HG02852 (cell line): ENCODE data around the gene ELOVL6.
"Not testable (repeated sequence)": the region's sequence is repeated elsewhere in the genome, so short reads cannot be mapped to it uniquely, and the experiment has no call there.

Source experiments
- ATAC-seq: cut with Tn5 transposase; IDR thresholded peaks from one replicate; pipeline ENCODE4 v1.9.1; 2021; ENCODE audit warnings: mild to moderate bottlenecking, moderate library complexity; ENCODE audit not compliant: unreplicated experiment

ELOVL6 gene

DNA sequence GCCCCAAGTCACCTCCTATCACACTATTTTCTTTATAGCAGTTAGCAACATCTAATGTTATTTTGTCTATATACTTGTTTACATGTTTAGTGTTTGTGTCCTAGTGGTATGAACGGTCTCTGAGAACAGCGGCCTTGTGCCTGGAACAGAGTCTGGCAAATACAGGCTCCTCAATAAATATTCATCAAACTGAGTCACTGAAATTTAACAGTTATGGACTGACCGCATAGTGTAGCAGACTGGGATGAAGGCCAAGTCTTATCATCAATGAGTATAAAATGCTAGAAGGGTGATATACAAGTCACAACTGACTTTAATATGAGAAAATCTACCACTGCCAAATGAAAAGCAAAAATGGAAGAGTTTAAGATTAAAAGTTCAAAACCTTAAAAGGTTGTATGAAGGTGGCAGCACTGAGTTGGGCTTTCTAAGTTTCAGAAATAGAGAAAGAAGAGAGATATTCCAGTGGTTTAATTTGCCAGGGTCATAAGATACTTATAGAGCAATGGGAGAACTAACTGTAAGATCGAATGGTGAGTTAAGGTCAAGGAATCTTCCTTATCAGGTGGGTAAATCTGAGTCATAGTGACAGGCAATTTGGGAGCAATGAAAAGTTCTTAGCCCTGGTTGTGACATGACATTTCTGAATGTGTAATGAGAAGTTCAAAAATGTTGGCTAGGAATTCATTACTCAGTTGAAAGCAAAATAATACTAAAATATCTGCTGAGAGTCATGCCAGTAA lies 34.9 kb downstream of the ELOVL6 start:
- ATAC-seq: no peak

- no peak for ATAC-seq
Observed at GRCh38 chr4:110160618-110161017, 37.8 kb downstream of the ELOVL6 start.

DNA sequence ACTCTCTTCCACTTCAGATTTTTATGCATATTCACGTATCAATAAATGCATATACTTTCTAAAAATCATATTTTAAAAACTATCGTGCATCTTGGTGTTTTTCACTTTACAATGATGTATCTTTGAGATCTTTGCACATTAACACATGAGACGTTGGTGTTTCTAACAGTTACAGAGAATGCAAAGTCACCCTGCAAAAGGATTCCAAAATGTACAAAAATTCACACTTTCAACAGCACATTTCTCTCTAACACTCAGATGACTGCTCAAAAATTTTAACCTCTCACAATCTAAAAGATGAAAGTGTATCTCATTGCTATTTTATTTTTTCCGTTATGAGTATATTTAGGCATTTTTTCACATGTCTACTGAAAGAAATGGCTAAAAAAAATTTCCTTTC lies 38.9 kb downstream of the ELOVL6 start:
- ATAC-seq: no peak

DNA sequence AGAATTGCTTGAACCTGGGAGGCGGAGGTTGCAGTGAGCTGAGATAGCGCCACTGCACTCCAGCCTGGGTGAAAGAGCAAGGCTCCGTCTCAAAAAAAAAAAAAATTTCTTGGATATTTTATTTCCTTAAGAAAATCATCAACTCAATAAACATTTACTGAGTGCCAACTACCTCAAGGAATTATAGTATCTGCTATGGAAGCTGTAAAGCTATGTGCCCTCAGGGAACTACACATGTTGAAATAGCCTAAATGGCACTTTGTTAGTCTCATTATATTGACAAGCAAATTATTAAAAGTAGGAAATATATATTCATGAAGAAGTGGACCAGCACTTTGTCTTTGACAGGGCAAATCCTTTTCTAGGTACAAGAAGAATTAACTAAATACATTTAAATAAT lies 40.8 kb downstream of the ELOVL6 start:
- no peak for ATAC-seq

DNA sequence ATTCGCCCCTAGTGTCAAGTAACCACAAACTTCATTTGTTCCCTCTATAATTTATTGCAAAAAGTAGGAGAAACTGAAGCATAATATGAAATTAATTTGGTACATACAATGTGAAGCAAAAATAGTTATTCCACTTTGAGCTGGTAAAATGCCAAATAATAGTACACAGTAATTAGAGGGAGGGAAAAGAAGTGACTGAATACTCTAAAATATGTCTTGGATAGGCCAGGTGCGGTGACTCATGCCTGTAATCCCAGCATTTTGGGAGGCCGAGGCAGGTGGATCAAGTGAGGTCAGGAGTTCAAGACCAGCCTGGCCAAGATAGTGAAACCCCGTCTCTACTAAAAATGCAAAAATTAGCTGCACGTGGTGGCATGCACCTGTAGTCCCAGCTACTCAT lies 41.2 kb downstream of the ELOVL6 start:
- not testable (repeated sequence) for ATAC-seq

GRCh38 chr4:110156442-110156841 lies 42.0 kb downstream of the ELOVL6 start:
- no peak for ATAC-seq

DNA sequence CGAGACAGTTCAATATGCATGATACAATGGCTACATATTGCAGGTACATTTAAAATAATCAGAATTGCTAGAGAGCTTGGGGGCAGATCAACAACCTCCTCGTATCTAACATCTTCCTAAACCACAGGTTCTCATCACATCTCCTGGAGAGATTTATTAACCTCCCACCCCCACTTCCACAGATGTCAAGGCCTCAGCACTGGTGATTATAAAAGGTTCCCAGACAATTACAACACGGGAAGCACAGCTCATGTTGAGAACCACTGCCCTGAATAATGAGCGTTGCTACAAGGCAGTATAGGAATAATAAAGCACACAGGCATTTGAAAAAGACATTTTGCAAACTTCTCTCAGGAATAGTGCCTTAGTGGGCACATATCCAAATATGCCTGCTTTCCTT lies 42.8 kb downstream of the ELOVL6 start:
- no peak for ATAC-seq

DNA sequence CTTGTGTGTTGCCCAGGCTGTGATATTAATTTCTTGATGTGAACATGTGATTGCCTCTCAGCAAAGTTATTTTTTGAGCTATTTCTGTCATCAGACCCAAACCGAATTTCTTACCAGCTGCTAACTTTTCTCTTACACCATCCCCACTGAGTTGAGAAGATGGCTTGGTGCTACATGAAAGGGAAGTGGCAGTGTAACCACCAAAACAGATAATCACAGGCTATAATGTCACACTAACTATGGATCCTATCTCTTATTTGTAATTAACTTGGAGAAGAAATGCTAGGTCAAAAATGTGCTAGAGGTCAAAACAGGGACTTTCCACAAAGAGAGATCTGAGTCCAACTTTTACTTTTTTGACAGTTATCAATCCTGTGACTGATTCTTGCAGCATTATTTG lies 43.8 kb downstream of the ELOVL6 start:
- ATAC-seq: no peak

GRCh38 chr4:110152386-110152785 lies 46.0 kb downstream of the ELOVL6 start:
- ATAC-seq: no peak

GRCh38 chr4:110149089-110149488 lies 49.3 kb downstream of the ELOVL6 start:
- no peak for ATAC-seq

DNA sequence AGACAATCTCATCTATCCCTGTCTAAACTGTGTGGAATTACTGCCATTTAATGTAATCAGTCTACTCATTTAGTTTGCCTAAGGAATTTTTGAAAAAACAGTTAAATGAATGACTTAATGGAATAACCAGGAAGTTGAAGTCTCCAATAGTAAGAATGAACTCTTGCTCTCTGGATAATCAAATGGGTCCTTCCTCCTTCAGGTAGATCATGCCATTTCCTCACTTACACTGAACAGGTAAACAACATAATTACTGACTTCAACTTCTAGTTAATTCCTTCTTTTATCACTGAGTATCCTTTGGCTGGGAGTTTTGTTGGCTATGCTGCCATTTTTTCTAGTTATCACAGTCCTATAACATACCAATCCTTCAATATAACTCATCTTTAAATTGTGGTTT lies 56.0 kb downstream of the ELOVL6 start:
- no peak for ATAC-seq

- no peak for ATAC-seq
Observed at GRCh38 chr4:110139815-110140214, 58.6 kb downstream of the ELOVL6 start.

DNA sequence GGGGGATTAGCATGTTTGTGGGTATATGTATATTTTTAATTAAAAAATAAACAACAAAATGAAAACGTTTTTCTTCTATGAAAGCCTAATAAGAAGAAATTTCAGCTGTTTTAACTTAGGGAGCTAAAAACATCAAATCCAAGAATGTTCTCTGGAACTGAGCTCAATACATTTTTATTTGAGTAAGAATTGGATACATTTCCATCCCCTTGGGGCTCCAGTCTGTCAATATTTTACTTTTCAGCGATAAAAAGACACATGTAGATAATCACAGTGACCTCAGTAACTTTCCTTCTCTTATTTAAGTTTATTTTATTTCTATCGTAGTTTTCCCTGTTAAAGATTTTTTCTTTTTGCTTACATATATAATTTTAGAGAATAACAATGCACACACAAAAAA lies 59.3 kb downstream of the ELOVL6 start:
- no peak for ATAC-seq

DNA sequence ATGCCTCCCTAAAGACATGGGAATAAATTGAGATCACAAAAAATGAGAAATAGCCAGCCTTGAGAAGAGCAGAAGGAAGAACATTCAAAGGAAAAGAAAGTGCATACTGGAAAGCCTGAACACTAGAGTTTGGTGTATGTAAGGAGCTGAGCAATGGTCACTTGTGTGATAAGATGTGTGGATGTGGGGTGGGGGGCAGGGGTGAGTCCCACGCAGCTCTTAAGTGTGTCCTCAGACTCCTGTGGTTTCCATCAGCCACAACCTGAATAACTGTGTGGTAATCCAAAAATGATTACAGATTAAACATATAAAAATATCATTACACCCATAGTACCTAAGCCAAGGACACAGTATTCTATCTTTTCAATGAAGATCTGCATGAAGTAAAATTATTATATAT lies 59.9 kb downstream of the ELOVL6 start:
- no peak for ATAC-seq

- no peak for ATAC-seq
Observed at GRCh38 chr4:110137829-110138228, 60.6 kb downstream of the ELOVL6 start.

- ATAC-seq: no peak
Observed at GRCh38 chr4:110135523-110135922, 62.9 kb downstream of the ELOVL6 start.

- ATAC-seq: no peak
Observed at GRCh38 chr4:110135076-110135475, 63.3 kb downstream of the ELOVL6 start.

DNA sequence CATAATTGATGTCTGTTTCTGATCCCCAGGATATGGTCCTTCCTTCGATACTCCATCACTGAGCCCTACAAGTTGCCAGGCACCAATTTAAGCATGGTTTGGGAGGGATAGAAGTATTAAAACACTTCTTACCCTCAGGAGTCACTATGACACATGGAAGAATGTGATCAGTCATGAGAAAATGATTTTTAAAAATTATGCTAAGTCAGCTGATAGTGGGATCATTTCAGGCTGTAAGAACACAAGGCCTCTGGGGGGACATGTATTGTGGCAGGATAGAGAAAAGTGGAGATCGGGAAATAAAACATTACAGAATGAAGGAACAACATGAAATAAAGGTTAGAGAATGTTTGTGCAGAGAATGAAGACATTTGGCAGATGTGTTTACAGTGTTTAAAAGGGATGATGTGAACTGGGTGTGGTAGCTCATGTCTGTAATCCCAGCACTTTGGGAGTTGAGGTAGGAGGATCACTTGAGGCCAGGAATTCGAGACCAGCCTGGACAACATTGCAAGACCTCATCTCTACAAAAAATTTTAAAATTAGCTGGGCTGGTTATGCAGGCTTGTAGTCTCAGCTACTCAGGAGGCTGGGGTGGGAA lies 64.0 kb downstream of the ELOVL6 start:
- no peak for ATAC-seq

- ATAC-seq: no peak
Observed at GRCh38 chr4:110132816-110133719, 65.3 kb downstream of the ELOVL6 start.

DNA sequence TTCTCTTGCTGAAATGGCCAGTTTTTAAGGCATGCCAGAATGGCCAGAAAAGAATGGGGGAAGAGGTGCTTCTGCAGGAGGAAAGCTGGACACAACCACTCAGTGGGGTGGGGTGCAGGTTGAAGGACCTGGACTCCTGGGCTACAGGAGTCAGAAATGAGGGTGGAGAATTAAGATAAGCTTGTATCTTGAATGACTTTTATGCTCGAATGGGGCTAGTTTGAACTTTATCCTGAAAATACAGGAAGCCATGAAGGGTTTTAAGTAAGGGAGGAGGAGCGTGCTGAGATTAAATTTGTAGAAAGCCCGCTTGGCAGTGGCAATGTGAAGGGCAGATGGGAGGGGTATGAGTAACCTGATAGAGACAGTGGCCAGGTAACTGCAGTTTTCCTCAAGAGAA lies 66.5 kb downstream of the ELOVL6 start:
- no peak for ATAC-seq

DNA sequence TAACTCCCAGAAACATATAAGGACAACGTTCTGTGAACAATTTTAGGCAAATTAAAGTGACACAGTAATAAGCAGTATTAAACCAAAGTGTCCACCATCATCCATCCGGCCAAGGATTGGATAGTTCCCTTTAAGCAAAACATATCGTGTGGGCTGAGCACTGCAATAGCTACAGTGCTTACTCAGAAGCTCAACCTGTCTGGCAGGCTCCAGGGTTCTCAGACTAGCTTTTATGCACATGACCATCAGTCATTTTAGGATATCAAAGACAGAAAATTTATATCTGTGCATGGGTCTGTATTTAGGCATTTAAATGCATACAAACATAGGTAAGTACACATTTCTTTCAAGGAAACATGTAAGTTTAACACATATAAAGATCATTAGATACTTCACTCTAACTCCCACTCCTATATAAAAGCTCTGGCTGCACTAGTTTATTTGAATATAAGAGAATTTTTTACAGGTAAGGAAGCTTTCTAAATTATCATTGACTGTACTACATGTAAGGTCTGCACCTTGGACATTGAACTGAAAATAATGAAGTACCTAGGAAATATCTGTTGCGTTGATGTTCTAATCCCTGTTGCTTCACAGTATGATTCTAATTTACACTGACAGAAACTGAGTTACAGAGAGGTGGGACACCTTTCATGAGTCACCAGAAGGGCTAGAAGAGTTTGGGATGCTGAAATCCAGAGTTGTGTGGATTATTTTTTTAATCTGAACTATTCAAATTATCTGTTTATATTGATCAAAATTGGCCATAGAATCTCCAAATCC lies 67.6 kb downstream of the ELOVL6 start:
- no peak for ATAC-seq
